Superior temporal gyrus (tissue), 1 donor: Measurements from ENCODE around the gene VGLL4.
A peak's percentile ranks its signal among the peaks of the same experiment; 100 is the strongest.
"Not testable (repeated sequence)": the region's sequence is repeated elsewhere in the genome, so short reads cannot be mapped to it uniquely, and the experiment has no call there.

Experiments
- DNase-seq: peaks from one replicate; pipeline ENCODE4 v3.0.0-alpha.2; 2016; ENCODE audit errors: extremely low spot score

The VGLL4 gene

GRCh38 chr3:11587766-11588165 lies 55.9 kb downstream of the VGLL4 start:
- no peak for DNase-seq

- DNase-seq = no peak
Observed at GRCh38 chr3:11584570-11584969, 59.1 kb downstream of the VGLL4 start.

GRCh38 chr3:11583638-11584046 lies 60.1 kb downstream of the VGLL4 start:
- no peak for DNase-seq

- DNase-seq = no peak
Observed at GRCh38 chr3:11583235-11583634, 60.5 kb downstream of the VGLL4 start.

- DNase-seq = no peak
Observed at GRCh38 chr3:11582191-11582968, 61.3 kb downstream of the VGLL4 start.

- DNase-seq = peak; percentile 90
Observed at GRCh38 chr3:11581237-11582190, 62.2 kb downstream of the VGLL4 start.

- DNase-seq = no peak
Observed at GRCh38 chr3:11580645-11581044, 63.1 kb downstream of the VGLL4 start.

- no peak for DNase-seq
Observed at GRCh38 chr3:11578169-11578568, 65.5 kb downstream of the VGLL4 start.

GRCh38 chr3:11576453-11576852 lies 67.3 kb downstream of the VGLL4 start:
- no peak for DNase-seq

GRCh38 chr3:11575677-11576076 lies 68.0 kb downstream of the VGLL4 start:
- no peak for DNase-seq

GRCh38 chr3:11574981-11575669 lies 68.6 kb downstream of the VGLL4 start:
- DNase-seq = no peak

GRCh38 chr3:11572660-11573059 lies 71.1 kb downstream of the VGLL4 start:
- not testable (repeated sequence) for DNase-seq

- no peak for DNase-seq
Observed at GRCh38 chr3:11570789-11571495, 72.8 kb downstream of the VGLL4 start.

- DNase-seq = no peak
Observed at GRCh38 chr3:11570251-11570650, 73.5 kb downstream of the VGLL4 start.

GRCh38 chr3:11569156-11569741 lies 74.5 kb downstream of the VGLL4 start:
- DNase-seq = no peak

GRCh38 chr3:11568503-11569155 lies 75.1 kb downstream of the VGLL4 start:
- DNase-seq = peak; percentile 76

GRCh38 chr3:11567516-11568467 lies 75.9 kb downstream of the VGLL4 start:
- no peak for DNase-seq

- no peak for DNase-seq
Observed at GRCh38 chr3:11566916-11567315, 76.8 kb downstream of the VGLL4 start.

- no peak for DNase-seq
Observed at GRCh38 chr3:11566478-11566877, 77.2 kb downstream of the VGLL4 start.
